Panc1 (cell line): Measurements from ENCODE around the gene FAM193A. TPM values are rescaled to one million over a fixed set of nuclear protein-coding genes. Genes with fewer than 3 reads are reported as not detected.

Source experiments
- ATAC-seq: fragments of 200-7000 bp; cut with Tn5 transposase; 2 replicates; pipeline ENCODE4 v1.9.1; 2020; ENCODE audit warnings: mild to moderate bottlenecking, moderate library complexity
- BruUV-seq: library from RNA; stranded (reverse); fragments of 400-500 nt; replicated peaks from 2 replicates; lab custom pipeline; 2021; lab: Mats Ljungman, UMichigan
- CTCF ChIA-PET: fragments of 300-600 bp; sonication (Branson Sonifier 250); formaldehyde crosslinking; loops from one replicate; lab custom pipeline; 2022; ENCODE audit warnings: antibody characterized with exemption; lab: Charles Lee
- POLR2A ChIA-PET: fragments of 300-600 bp; sonication (Branson Sonifier 250); formaldehyde crosslinking; loops from one replicate; lab custom pipeline; 2022; ENCODE audit warnings: antibody characterized with exemption; lab: Charles Lee
- DNase-seq: peaks from one replicate; pipeline ENCODE4 v3.0.0-alpha.2; 2010; ENCODE audit warnings: low read depth, low spot score
- H3K27ac ChIP-seq: 2 replicates; pipeline ENCODE4 v1.5.1; 2011; ENCODE audit warnings: mild to moderate bottlenecking, low read length, inconsistent platforms
- H3K27me3 ChIP-seq: fragments of 200-500 bp; sonication (Bioruptor generic); 2 replicates; pipeline ENCODE4 v1.6.0; 2014; ENCODE audit warnings: low read length, inconsistent platforms; ENCODE audit not compliant: control insufficient read depth, insufficient read depth
- H3K36me3 ChIP-seq: fragments of 200-500 bp; sonication (Bioruptor generic); 2 replicates; pipeline ENCODE4 v1.5.1; 2014; ENCODE audit warnings: inconsistent platforms, mild to moderate bottlenecking, low read length, moderate library complexity; ENCODE audit not compliant: control insufficient read depth, insufficient read depth
- H3K4me1 ChIP-seq: 2 replicates; pipeline ENCODE4 v1.5.1; 2011; ENCODE audit warnings: inconsistent platforms, mild to moderate bottlenecking, low read length, moderate library complexity; ENCODE audit not compliant: control insufficient read depth, insufficient read depth
- H3K4me3 ChIP-seq, 2 experiments: 2 replicates each; pipeline ENCODE4 v1.5.1; 2011 to 2012; ENCODE audit warnings: low read depth in 2 of 2, low read length in 2 of 2, mild to moderate bottlenecking in 2 of 2, inconsistent platforms in 1 of 2, moderate library complexity in 1 of 2
- H3K9me3 ChIP-seq: fragments of 200-500 bp; sonication (Bioruptor generic); 2 replicates; pipeline ENCODE4 v1.5.1; 2014; ENCODE audit warnings: low read depth, mild to moderate bottlenecking, inconsistent platforms, low read length, moderate library complexity; ENCODE audit not compliant: control insufficient read depth, insufficient read depth
- POLR2AphosphoS5 ChIP-seq: IDR thresholded peaks from 2 replicates; pipeline ENCODE4 v1.6.1; 2012; ENCODE audit warnings: mild to moderate bottlenecking, low read depth, low read length, moderate library complexity
- SIN3A ChIP-seq: IDR thresholded peaks from 2 replicates; pipeline ENCODE4 v1.6.1; 2012; ENCODE audit warnings: low read depth, mild to moderate bottlenecking, low read length, moderate library complexity, borderline replicate concordance; ENCODE audit not compliant: insufficient read depth
- TCF7L2 ChIP-seq: IDR thresholded peaks from 2 replicates; pipeline ENCODE4 v1.6.1; 2011; ENCODE audit warnings: mild to moderate bottlenecking, low read depth, low read length, inconsistent platforms
- in situ Hi-C: cut with HindIII; loops from 2 replicates; pipeline ENCODE4 v1.10.0; 2016; ENCODE audit warnings: low sequenced_read_pairs, low pct_unique_long_range_greater_than_20kb
- intact Hi-C: fragments of 100-400 bp; cut with micrococcal nuclease; formaldehyde crosslinking; loops from one replicate; pipeline ENCODE4 v1.10.0; 2022; ENCODE audit not compliant: unreplicated experiment
- total RNA-seq: library from RNA; stranded (reverse); gene quantifications from one replicate; pipeline ENCODE4 v1.2.1, GENCODE V29; 2021; ENCODE audit not compliant: unreplicated experiment
- TF ChIP-seq, protein P1 (sequence below), 2 experiments: IDR thresholded peaks; 2 replicates each; pipeline ENCODE4 v1.6.1; 2011 to 2012; ENCODE audit warnings: low read depth in 2 of 2, control low read depth in 1 of 2, low read length in 1 of 2, mild to moderate bottlenecking in 1 of 2, moderate library complexity in 1 of 2; ENCODE audit not compliant: insufficient read depth in 1 of 2
- TF ChIP-seq, protein P2 (sequence below): fragments of 450-650 bp; IDR thresholded peaks from 2 replicates; pipeline ENCODE4 v1.5.1; 2017; ENCODE audit warnings: mild to moderate bottlenecking

Gene FAM193A
- total RNA-seq, 1 experiment from 2014 or later = 25.7 TPM

DNA sequence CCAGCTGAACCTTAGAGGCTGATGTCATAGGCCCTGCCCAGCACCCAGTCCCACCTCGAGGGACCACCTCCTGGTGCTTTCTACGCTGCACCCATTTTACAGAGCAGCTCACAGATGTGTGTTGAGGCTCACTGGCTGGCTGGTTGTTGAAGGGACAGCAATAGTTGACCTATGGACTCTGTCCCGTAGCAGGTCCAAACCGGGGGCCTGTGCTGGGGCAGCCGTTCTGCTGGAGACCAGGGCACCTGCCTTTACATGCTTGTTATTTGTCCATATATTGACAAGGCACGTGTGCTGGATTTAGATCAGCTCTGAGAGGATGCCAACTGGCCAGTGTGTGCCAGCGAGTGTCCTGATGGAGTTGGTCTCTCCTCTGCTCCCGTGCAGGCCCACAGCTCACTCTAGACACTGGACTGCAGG lies 161.6 kb downstream of the FAM193A start:
- Histone ChIP-seq H3K27ac (no peak overlapping the region), H3K4me1 (no peaks in the 10 kb centered on the region), H3K9me3 (no peaks in the 10 kb centered on the region), H3K4me3 (no peak overlapping the region), H3K27me3 (no peaks in the 10 kb centered on the region), H3K36me3 (peaks cover 10% of the 10 kb centered on the region)
- in situ Hi-C loops (no loop called here), intact Hi-C loops (no loop called here)
- no peak for ATAC-seq
- no TSS peak for BruUV-seq
- DNase-seq = no peak
- TF ChIP-seq SIN3A = no peak
- TF ChIP-seq POLR2AphosphoS5 = no peak
- no peak for TF ChIP-seq TCF7L2
- TF ChIP-seq, protein P1, sequence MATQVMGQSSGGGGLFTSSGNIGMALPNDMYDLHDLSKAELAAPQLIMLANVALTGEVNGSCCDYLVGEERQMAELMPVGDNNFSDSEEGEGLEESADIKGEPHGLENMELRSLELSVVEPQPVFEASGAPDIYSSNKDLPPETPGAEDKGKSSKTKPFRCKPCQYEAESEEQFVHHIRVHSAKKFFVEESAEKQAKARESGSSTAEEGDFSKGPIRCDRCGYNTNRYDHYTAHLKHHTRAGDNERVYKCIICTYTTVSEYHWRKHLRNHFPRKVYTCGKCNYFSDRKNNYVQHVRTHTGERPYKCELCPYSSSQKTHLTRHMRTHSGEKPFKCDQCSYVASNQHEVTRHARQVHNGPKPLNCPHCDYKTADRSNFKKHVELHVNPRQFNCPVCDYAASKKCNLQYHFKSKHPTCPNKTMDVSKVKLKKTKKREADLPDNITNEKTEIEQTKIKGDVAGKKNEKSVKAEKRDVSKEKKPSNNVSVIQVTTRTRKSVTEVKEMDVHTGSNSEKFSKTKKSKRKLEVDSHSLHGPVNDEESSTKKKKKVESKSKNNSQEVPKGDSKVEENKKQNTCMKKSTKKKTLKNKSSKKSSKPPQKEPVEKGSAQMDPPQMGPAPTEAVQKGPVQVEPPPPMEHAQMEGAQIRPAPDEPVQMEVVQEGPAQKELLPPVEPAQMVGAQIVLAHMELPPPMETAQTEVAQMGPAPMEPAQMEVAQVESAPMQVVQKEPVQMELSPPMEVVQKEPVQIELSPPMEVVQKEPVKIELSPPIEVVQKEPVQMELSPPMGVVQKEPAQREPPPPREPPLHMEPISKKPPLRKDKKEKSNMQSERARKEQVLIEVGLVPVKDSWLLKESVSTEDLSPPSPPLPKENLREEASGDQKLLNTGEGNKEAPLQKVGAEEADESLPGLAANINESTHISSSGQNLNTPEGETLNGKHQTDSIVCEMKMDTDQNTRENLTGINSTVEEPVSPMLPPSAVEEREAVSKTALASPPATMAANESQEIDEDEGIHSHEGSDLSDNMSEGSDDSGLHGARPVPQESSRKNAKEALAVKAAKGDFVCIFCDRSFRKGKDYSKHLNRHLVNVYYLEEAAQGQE (IDR thresholded peaks at IDR 0.05; ENCODE audit: insufficient read depth in 1 of 2, low read depth in 2 of 2, low read length in 1 of 2) = no peak
- TF ChIP-seq, protein P2, sequence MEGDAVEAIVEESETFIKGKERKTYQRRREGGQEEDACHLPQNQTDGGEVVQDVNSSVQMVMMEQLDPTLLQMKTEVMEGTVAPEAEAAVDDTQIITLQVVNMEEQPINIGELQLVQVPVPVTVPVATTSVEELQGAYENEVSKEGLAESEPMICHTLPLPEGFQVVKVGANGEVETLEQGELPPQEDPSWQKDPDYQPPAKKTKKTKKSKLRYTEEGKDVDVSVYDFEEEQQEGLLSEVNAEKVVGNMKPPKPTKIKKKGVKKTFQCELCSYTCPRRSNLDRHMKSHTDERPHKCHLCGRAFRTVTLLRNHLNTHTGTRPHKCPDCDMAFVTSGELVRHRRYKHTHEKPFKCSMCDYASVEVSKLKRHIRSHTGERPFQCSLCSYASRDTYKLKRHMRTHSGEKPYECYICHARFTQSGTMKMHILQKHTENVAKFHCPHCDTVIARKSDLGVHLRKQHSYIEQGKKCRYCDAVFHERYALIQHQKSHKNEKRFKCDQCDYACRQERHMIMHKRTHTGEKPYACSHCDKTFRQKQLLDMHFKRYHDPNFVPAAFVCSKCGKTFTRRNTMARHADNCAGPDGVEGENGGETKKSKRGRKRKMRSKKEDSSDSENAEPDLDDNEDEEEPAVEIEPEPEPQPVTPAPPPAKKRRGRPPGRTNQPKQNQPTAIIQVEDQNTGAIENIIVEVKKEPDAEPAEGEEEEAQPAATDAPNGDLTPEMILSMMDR = no peak
- ChIA-PET POLR2A (no interaction called here), CTCF (no interaction called here)

DNA sequence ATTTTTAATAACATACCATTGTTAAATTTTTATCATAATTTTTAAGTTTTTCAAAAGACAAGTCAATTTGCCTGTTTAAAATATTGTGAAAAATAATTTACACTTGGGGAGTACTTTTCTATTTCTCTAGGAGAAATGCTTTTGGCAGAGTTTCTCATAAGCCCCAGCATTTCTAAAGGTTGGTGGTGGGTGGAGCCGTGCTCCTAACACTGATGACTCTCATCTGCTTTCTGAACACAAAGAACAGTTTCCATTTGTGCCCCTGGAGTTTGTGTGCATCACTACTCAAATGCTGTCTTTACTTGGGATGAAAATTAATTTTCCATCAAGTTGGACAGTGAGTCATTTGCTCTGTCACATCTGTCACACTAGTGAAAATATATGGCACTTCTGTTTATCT lies 162.1 kb downstream of the FAM193A start:
- Histone ChIP-seq H3K4me1 (no peaks in the 10 kb centered on the region), H3K27ac (no peak overlapping the region), H3K27me3 (no peaks in the 10 kb centered on the region), H3K4me3 (no peak overlapping the region), H3K36me3 (peaks cover 10% of the 10 kb centered on the region), H3K9me3 (no peaks in the 10 kb centered on the region)
- ChIA-PET CTCF (no interaction called here), POLR2A (no interaction called here)
- no TSS peak for BruUV-seq
- no peak for DNase-seq
- TF ChIP-seq POLR2AphosphoS5 (no peak), SIN3A (no peak), TCF7L2 (no peak)
- TF ChIP-seq, protein P1 (IDR thresholded peaks at IDR 0.05; ENCODE audit: insufficient read depth in 1 of 2, low read depth in 2 of 2, low read length in 1 of 2) = no peak
- TF ChIP-seq, protein P2 = no peak
- no peak for ATAC-seq
- intact Hi-C loops (no loop called here), in situ Hi-C loops (no loop called here)
